Neural cell (in vitro differentiated cells): ENCODE results near the gene IL1R2. TPM values are rescaled to one million over a fixed set of nuclear protein-coding genes. Genes with fewer than 3 reads are reported as not detected.

Experiments
- H2AFZ ChIP-seq: fragments of 200-600, 300-800 bp; sonication (generic), shearing (Covaris generic); 2 replicates; pipeline ENCODE4 v1.6.0; 2014; ENCODE audit warnings: low read depth, mild to moderate bottlenecking, antibody characterized with exemption, low read length, moderate library complexity
- H3F3A ChIP-seq: fragments of 200-600 bp; shearing (Covaris generic); 2 replicates; pipeline ENCODE4 v1.6.1; 2016; ENCODE audit warnings: mild to moderate bottlenecking, moderate library complexity, mixed read lengths, antibody characterized with exemption, low read length; ENCODE audit not compliant: insufficient read depth, poor library complexity, severe bottlenecking
- H3K27ac ChIP-seq: fragments of 200-600, 300-800 bp; sonication (generic), shearing (Covaris generic); 2 replicates; pipeline ENCODE4 v1.5.1; 2014; ENCODE audit warnings: mild to moderate bottlenecking, low read length, moderate library complexity
- H3K27me3 ChIP-seq: fragments of 300-800, 200-600 bp; sonication (generic), shearing (Covaris generic); 2 replicates; pipeline ENCODE4 v1.6.0; 2014; ENCODE audit warnings: mild to moderate bottlenecking, low read depth, low read length, moderate library complexity; ENCODE audit not compliant: insufficient read depth
- H3K36me3 ChIP-seq: fragments of 300-800, 200-600 bp; sonication (generic), shearing (Covaris generic); 2 replicates; pipeline ENCODE4 v1.5.1; 2014; ENCODE audit warnings: mild to moderate bottlenecking, antibody characterized with exemption, low read length, moderate library complexity; ENCODE audit not compliant: insufficient read depth
- H3K4me2 ChIP-seq: fragments of 300-800, 200-600 bp; sonication (generic), shearing (Covaris generic); 2 replicates; pipeline ENCODE4 v1.6.0; 2014; ENCODE audit warnings: mild to moderate bottlenecking, low read length
- H3K4me3 ChIP-seq: fragments of 300-800, 200-600 bp; sonication (generic), shearing (Covaris generic); 2 replicates; pipeline ENCODE4 v1.5.1; 2014; ENCODE audit warnings: mild to moderate bottlenecking, low read length, moderate library complexity
- H3K79me2 ChIP-seq: fragments of 200-600 bp; shearing (Covaris generic); replicated peaks from 2 replicates; pipeline ENCODE4 v1.6.0; 2014; ENCODE audit warnings: mild to moderate bottlenecking, low read length, moderate library complexity; ENCODE audit not compliant: insufficient read depth
- H3K9ac ChIP-seq: fragments of 300-800, 200-600 bp; sonication (generic), shearing (Covaris generic); 2 replicates; pipeline ENCODE4 v1.6.1; 2016; ENCODE audit warnings: mild to moderate bottlenecking, low read length, mixed read lengths
- H3K9me2 ChIP-seq: fragments of 200-600 bp; shearing (Covaris generic); 2 replicates; pipeline ENCODE4 v1.6.1; 2016; ENCODE audit warnings: mild to moderate bottlenecking, low read length, mixed read lengths; ENCODE audit not compliant: insufficient read depth
- H3K9me3 ChIP-seq: fragments of 200-600, 300-800 bp; sonication (generic), shearing (Covaris generic); 2 replicates; pipeline ENCODE4 v1.6.1; 2016; ENCODE audit warnings: mild to moderate bottlenecking, mixed run types, low read length, moderate library complexity, mixed read lengths
- H4K20me1 ChIP-seq: fragments of 200-600 bp; shearing (Covaris generic); 2 replicates; pipeline ENCODE4 v1.6.1; 2016; ENCODE audit warnings: mild to moderate bottlenecking, mixed run types; ENCODE audit not compliant: insufficient read depth
- EP300 ChIP-seq: fragments of 450-650 bp; conservative IDR thresholded peaks from 2 replicates; pipeline ENCODE4 v1.6.1; 2014; ENCODE audit warnings: antibody characterized with exemption, mild to moderate bottlenecking, moderate library complexity; ENCODE audit not compliant: poor library complexity, severe bottlenecking
- EZH2 ChIP-seq: fragments of 200-600, 300-800 bp; shearing (Covaris generic), sonication (generic); IDR thresholded peaks from 2 replicates; pipeline ENCODE4 v1.6.1; 2014; ENCODE audit warnings: antibody characterized with exemption, low read length, borderline replicate concordance, mild to moderate bottlenecking; ENCODE audit not compliant: insufficient read depth, poor library complexity, severe bottlenecking
- MXI1 ChIP-seq: fragments of 450-650 bp; conservative IDR thresholded peaks from 2 replicates; pipeline ENCODE4 v1.6.1; 2014; ENCODE audit warnings: antibody characterized with exemption, mild to moderate bottlenecking; ENCODE audit not compliant: poor library complexity, severe bottlenecking
- POLR2AphosphoS5 ChIP-seq: IDR thresholded peaks from 2 replicates; pipeline ENCODE4 v1.6.1; 2012
- RAD21 ChIP-seq: fragments of 450-650 bp; conservative IDR thresholded peaks from 2 replicates; pipeline ENCODE4 v1.6.1; 2014; ENCODE audit warnings: antibody characterized with exemption, mild to moderate bottlenecking, moderate library complexity
- SMC3 ChIP-seq: fragments of 450-650 bp; conservative IDR thresholded peaks from 2 replicates; pipeline ENCODE4 v1.6.1; 2014; ENCODE audit warnings: antibody characterized with exemption, mild to moderate bottlenecking, moderate library complexity; ENCODE audit not compliant: poor library complexity
- TAF1 ChIP-seq: IDR thresholded peaks from 2 replicates; pipeline ENCODE4 v1.6.1; 2012; ENCODE audit warnings: low read depth
- polyA plus RNA-seq: library from polyadenylated mRNA; depleted of rRNA; stranded (reverse); fragments of >200 nt; gene quantifications from 2 replicates; pipeline ENCODE4 v1.2.3, GENCODE V29; 2014
- TF ChIP-seq, protein P1 (sequence below): IDR thresholded peaks from 2 replicates; pipeline ENCODE4 v1.6.1; 2012; ENCODE audit warnings: borderline replicate concordance
- TF ChIP-seq, protein P2 (sequence below): fragments of 450-650 bp; IDR thresholded peaks from 2 replicates; pipeline ENCODE4 v1.5.1; 2014; ENCODE audit warnings: antibody characterized with exemption, mild to moderate bottlenecking, moderate library complexity; ENCODE audit not compliant: poor library complexity, severe bottlenecking

IL1R2 gene
- polyA plus RNA-seq, 1 donor from 2014 or later, result not detected

DNA sequence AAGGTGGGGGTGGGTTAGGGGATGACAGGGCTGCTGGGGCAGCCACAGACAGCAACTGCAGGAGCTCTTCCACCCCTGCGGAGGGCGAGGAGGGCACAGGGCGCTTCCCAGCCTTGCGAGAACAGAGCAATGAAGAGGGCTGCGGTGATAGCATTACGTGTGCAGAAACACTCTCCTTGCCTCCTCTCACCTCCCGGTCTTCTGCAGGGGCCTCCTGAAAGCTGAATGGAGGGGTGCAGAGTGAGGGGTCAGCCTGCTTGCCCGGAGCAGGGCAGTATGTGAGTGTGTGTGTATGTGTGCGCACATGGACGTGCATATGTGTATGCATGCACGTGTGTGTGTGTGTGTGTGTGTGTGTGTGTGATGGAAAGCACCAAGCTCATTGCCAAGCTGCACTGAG is 29.5 kb upstream of the IL1R2 start:
- Histone ChIP-seq H3K4me3 (no peak overlapping the region), H3K36me3 (no peaks in the 10 kb centered on the region), H2AFZ (no peak overlapping the region), H3K9me3 (no peaks in the 10 kb centered on the region), H3K27ac (no peak overlapping the region), H3K27me3 (no peaks in the 10 kb centered on the region), H3K9me2 (no peaks in the 10 kb centered on the region), H3K79me2 (no peaks in the 10 kb centered on the region), H3K4me2 (no peak overlapping the region), H4K20me1 (no peaks in the 10 kb centered on the region), H3F3A (no peaks in the 10 kb centered on the region), H3K9ac (no peak overlapping the region)
- TF ChIP-seq, protein P1, sequence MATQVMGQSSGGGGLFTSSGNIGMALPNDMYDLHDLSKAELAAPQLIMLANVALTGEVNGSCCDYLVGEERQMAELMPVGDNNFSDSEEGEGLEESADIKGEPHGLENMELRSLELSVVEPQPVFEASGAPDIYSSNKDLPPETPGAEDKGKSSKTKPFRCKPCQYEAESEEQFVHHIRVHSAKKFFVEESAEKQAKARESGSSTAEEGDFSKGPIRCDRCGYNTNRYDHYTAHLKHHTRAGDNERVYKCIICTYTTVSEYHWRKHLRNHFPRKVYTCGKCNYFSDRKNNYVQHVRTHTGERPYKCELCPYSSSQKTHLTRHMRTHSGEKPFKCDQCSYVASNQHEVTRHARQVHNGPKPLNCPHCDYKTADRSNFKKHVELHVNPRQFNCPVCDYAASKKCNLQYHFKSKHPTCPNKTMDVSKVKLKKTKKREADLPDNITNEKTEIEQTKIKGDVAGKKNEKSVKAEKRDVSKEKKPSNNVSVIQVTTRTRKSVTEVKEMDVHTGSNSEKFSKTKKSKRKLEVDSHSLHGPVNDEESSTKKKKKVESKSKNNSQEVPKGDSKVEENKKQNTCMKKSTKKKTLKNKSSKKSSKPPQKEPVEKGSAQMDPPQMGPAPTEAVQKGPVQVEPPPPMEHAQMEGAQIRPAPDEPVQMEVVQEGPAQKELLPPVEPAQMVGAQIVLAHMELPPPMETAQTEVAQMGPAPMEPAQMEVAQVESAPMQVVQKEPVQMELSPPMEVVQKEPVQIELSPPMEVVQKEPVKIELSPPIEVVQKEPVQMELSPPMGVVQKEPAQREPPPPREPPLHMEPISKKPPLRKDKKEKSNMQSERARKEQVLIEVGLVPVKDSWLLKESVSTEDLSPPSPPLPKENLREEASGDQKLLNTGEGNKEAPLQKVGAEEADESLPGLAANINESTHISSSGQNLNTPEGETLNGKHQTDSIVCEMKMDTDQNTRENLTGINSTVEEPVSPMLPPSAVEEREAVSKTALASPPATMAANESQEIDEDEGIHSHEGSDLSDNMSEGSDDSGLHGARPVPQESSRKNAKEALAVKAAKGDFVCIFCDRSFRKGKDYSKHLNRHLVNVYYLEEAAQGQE, result no peak
- TF ChIP-seq RAD21, result no peak
- TF ChIP-seq, protein P2, sequence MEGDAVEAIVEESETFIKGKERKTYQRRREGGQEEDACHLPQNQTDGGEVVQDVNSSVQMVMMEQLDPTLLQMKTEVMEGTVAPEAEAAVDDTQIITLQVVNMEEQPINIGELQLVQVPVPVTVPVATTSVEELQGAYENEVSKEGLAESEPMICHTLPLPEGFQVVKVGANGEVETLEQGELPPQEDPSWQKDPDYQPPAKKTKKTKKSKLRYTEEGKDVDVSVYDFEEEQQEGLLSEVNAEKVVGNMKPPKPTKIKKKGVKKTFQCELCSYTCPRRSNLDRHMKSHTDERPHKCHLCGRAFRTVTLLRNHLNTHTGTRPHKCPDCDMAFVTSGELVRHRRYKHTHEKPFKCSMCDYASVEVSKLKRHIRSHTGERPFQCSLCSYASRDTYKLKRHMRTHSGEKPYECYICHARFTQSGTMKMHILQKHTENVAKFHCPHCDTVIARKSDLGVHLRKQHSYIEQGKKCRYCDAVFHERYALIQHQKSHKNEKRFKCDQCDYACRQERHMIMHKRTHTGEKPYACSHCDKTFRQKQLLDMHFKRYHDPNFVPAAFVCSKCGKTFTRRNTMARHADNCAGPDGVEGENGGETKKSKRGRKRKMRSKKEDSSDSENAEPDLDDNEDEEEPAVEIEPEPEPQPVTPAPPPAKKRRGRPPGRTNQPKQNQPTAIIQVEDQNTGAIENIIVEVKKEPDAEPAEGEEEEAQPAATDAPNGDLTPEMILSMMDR, result no peak
- no peak for TF ChIP-seq TAF1
- TF ChIP-seq MXI1, result no peak
- TF ChIP-seq EZH2, result no peak
- no peak for TF ChIP-seq POLR2AphosphoS5
- TF ChIP-seq EP300, result no peak
- no peak for TF ChIP-seq SMC3

DNA sequence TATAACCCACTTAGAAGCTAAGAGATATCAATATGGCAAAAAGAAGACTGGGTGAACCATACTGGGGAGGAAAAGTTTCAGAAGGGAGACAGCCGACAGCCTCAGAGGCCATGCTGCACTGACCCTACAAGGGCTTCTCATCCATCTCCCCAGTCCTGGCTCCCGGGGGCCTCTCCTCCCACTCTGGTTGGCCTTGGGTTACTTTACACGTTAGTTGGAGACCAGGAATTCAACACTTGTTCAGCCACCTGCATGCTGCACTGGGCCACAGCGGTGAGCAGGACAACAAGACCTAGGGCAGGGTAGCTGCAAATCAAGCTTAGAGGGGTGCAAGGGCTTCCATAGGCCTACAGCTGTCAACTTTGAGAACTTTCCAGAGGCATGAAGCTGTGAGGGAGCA is 28.6 kb upstream of the IL1R2 start:
- H3K79me2 ChIP-seq, result no peaks in the 10 kb centered on the region
- no peak overlapping the region for H3K4me3 ChIP-seq
- no peak overlapping the region for H3K4me2 ChIP-seq
- no peaks in the 10 kb centered on the region for H3K36me3 ChIP-seq
- H3K27ac ChIP-seq, result no peak overlapping the region
- H3F3A ChIP-seq, result no peaks in the 10 kb centered on the region
- no peak overlapping the region for H3K9ac ChIP-seq
- H4K20me1 ChIP-seq, result no peaks in the 10 kb centered on the region
- no peaks in the 10 kb centered on the region for H3K27me3 ChIP-seq
- no peak overlapping the region for H2AFZ ChIP-seq
- no peaks in the 10 kb centered on the region for H3K9me3 ChIP-seq
- H3K9me2 ChIP-seq, result no peaks in the 10 kb centered on the region
- TF ChIP-seq, protein P2, result no peak
